Measurements from ENCODE around the gene MAP1LC3A. TPM values are rescaled to one million over a fixed set of nuclear protein-coding genes. Genes with fewer than 3 reads are reported as not detected.
A peak's percentile ranks its signal among the peaks of the same experiment; 100 is the strongest.

MAP1LC3A gene
- polyA plus RNA-seq, 3 donors: 16.8 to 23.9 (median 20.7) TPM

DNA sequence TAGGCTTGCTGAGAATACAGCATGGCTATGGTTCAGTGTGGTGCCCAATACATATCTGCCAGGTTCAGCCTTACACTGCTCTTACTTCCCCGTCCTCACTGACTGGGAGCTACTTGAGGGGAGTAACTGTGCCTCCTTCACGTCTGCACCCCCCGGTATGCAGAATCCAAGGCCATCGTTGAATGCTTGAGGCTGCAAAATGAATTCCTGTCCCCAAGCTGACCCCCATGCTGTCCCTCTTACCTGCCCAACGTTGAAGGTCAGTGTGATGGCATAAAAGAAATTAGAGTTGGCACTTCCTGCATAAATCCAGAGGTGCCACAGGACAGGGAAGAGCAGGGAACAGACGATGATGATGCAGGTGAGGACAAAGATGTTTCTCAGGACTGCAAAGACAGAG is 16.3 kb downstream of the MAP1LC3A start:
- no peak for DNase-seq (ENCODE audit: low read depth in 3 of 3, low spot score in 2 of 3)

DNA sequence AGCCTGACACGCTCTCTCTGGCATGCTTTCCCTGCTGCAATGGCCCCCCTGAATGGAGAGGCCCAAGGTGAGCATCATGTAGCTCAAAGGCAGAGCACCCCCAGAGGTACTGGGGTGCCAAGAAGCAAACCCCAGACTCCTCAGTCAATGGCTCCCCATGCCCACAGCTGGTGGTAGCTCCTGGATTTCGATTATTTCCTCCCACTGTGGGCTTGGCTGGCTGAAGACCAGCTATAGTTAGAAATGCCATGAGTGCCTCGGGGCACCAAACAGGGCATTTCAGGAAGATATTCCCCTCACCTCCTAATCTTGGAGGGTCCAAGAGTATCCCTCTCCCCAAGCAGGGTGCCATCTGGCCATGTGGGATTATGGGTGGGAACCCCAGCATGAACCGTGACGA is 16.8 kb downstream of the MAP1LC3A start:
- no peak for DNase-seq (ENCODE audit: low read depth in 3 of 3, low spot score in 2 of 3)

- DNase-seq (ENCODE audit: low read depth in 3 of 3, low spot score in 2 of 3): no peak
Measured at GRCh38 chr20:34575756-34576155, 17.2 kb downstream of the MAP1LC3A start.

- no peak for DNase-seq (ENCODE audit: low read depth in 3 of 3, low spot score in 2 of 3)
Measured at GRCh38 chr20:34577061-34577460, 18.5 kb downstream of the MAP1LC3A start.

DNA sequence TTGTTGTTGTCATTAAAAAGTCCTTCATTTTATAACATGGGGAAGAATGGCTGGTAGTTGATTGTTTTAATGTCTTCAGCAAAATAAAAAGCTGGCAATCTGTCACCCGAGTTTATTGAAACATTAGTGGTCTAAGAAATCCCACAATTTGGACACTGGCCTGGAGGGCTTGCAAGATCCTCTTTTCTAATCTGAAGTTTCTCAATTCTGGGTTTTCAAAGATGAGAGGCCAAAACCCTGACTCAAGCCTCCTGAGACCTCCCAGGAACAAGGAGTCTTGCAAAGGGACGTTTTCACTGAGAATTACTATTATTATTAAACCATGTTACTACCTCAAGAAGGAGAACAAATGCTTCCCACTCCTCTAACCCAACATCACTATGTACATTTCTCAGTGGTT is 19.5 kb downstream of the MAP1LC3A start:
- no peak for DNase-seq (ENCODE audit: low read depth in 3 of 3, low spot score in 2 of 3)

GRCh38 chr20:34578521-34578920 is 20.0 kb downstream of the MAP1LC3A start:
- DNase-seq (ENCODE audit: low read depth in 3 of 3, low spot score in 2 of 3): no peak

DNA sequence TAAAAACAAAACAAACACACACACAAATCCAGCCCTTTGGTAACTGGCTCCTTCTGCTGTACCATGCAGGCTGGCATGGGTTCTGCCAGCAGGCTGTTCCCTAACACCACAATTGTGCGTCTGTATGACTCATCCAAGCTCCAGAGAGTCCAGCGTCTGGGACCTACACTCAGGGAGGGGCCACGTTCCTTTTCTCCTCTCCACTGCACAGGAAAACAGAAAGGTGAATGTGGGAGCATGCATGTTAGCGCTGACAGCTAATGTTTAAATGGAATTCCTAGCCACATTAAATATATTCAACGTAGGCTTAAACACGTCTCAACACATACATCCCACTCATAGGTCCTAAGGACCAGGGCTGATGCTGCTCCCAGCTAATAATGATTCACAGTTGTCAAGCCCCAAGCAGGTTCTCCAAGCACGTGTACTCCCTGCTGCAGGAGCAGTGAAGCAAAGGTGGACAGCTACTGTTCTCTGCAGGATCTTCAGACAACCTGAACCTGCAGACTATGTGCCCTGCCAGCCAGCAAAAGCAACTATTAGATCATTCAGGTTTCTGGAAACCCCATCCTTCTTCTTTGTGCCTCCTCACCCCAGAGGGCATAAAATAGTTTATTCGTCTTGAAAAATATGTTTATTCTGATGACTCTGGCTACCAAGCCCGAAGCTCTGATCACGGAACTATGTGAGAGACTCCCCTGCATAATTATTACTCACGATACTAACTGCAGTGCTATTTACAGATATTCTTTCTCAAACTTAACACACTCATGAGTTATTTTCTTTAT is 20.9 kb downstream of the MAP1LC3A start:
- peak in 1 of 3 donors; percentile 19 for DNase-seq (ENCODE audit: low read depth in 3 of 3, low spot score in 2 of 3)

GRCh38 chr20:34579979-34580940 is 21.7 kb downstream of the MAP1LC3A start:
- DNase-seq (ENCODE audit: low read depth in 3 of 3, low spot score in 2 of 3): no peak

DNA sequence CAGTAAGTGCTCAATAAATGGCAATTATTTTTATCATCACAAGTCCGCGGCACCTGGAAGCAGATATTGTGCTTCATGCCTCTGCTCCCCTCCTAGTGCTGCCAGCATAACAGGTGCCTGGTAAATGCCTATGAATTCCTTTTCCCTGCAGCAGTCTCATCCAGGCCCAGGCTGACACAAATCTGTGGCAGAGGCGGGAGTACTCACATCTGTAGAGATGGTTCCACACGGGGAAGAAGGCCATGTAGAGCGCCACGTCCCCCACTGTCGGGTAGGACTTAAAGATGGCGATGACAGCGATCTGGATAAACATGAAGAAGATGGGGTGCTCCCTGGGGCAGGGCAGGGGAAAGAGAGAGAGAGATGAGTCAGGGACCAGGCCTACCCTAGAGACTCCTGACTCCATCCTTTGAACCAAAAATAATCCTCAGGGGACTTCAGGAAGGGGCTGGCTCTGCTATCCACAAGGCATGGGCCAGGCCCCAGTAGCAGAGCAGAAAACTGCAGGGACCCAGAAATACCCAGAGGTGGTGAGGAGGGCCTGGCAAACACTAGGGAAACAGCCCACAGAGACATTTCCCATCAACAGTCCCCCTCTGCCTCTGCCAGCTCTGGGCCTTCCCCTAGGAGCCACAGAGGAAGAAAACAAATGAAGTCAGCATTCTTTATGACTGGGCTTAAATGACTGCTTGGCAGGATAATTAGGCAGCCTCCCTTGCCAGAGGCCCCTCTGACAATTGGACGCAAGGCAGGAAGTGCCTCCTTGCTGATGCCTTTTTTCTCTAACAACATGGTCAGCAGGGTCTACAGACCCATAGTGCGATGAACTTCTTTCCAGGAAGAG is 23.0 kb downstream of the MAP1LC3A start:
- DNase-seq (ENCODE audit: low read depth in 3 of 3, low spot score in 2 of 3): no peak

GRCh38 chr20:34582221-34582620 is 23.7 kb downstream of the MAP1LC3A start:
- DNase-seq (ENCODE audit: low read depth in 3 of 3, low spot score in 2 of 3): no peak

- DNase-seq (ENCODE audit: low read depth in 3 of 3, low spot score in 2 of 3): no peak
Measured at GRCh38 chr20:34582911-34583310, 24.4 kb downstream of the MAP1LC3A start.

- DNase-seq (ENCODE audit: low read depth in 3 of 3, low spot score in 2 of 3): no peak
Measured at GRCh38 chr20:34583544-34583943, 25.0 kb downstream of the MAP1LC3A start.

GRCh38 chr20:34585019-34585418 is 26.5 kb downstream of the MAP1LC3A start:
- DNase-seq (ENCODE audit: low read depth in 3 of 3, low spot score in 2 of 3): no peak

- no peak for DNase-seq (ENCODE audit: low read depth in 3 of 3, low spot score in 2 of 3)
Measured at GRCh38 chr20:34586488-34587163, 28.1 kb downstream of the MAP1LC3A start.

GRCh38 chr20:34595377-34596184 is 37.1 kb downstream of the MAP1LC3A start:
- DNase-seq (ENCODE audit: low read depth in 3 of 3, low spot score in 2 of 3): no peak

DNA sequence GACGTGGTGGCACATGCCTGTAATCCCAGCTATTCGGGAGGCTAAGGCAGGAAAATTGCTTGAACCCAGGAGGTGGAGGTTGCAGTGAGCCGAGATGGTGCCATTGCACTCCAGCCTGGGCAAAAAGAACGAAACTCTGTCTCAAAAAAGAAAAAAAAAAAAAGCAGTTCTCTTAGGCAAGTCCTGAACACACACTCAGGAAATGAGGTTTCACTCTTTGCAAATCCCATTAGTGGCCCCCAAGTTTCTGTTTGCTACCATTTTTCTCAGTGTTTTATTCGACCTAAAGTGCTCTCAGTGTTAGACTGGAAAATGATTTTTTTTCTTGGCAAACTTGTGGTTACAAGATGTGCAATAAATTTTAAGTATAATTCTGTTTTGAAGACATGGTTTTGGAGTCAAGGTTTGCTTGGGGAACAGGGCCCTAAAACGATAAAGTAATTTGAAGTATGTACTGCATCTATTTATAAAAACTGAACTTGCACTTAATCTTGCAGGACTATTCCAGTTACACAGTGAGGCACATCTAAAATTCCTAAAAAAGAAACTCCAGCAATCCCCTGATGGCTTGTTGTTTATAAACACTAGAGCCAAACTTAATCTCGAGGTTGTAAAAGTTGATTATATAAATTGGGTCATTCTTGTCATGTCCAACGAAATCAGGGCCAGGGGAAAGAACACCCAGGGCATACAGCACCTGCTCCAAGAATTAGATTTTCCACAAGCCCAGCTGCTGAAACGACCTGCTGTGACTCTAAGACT is 42.6 kb downstream of the MAP1LC3A start:
- no peak for DNase-seq (ENCODE audit: low read depth in 3 of 3, low spot score in 2 of 3)

- peak in 2 of 3 donors; percentile 10 to 13 for DNase-seq (ENCODE audit: low read depth in 3 of 3, low spot score in 2 of 3)
Measured at GRCh38 chr20:34604980-34605788, 46.7 kb downstream of the MAP1LC3A start.

DNA sequence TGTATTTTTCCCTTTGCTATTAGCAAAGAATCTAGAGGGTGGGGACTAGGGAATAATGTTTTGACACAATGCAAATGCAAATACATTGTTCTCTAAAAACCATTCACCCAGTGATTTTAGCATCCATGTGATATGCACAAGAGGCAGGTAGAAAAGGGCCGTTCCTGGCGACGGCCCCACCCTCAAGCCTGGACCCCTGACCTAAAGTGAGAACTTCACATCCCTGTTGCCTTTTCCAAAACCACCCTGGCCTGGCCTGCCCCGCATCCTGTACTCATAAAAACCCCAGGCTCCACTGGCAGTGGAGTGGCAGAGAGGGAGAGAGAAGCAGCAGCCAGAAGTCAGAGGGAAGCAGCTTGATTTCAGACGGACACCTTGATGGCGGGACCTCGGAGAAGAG is 48.5 kb downstream of the MAP1LC3A start:
- no peak for DNase-seq (ENCODE audit: low read depth in 3 of 3, low spot score in 2 of 3)

Measured in right renal cortex interstitium (tissue), 3 donors.